SK-N-SH treated with all-trans-retinoic acid at 6 μM for 48 hours (cell line): Measurements from ENCODE around the gene CLPTM1L.

Experiments
- ATAC-seq: fragments of 200-7000 bp; cut with Tn5 transposase; 3 replicates; pipeline ENCODE4 v1.9.1; 2020; ENCODE audit warnings: mild to moderate bottlenecking, moderate library complexity
- ARNTL ChIP-seq: fragments of 450-650 bp; formaldehyde crosslinking; IDR thresholded peaks from 2 replicates; pipeline ENCODE4 v1.5.0; 2020; ENCODE audit warnings: low read depth, mild to moderate bottlenecking, moderate library complexity, borderline replicate concordance
- BACH2 ChIP-seq: fragments of 250-450 bp; sonication (Bioruptor Pico); IDR thresholded peaks from 2 replicates; pipeline ENCODE4 v1.9.0; 2021; ENCODE audit warnings: mild to moderate bottlenecking, borderline replicate concordance
- CREB5 ChIP-seq: fragments of 250-450 bp; sonication (Bioruptor Pico); IDR thresholded peaks from 2 replicates; pipeline ENCODE4 v1.5.1; 2020; ENCODE audit warnings: low read depth, mild to moderate bottlenecking, moderate library complexity
- CSDC2 ChIP-seq: fragments of 250-450 bp; sonication (Bioruptor Pico); IDR thresholded peaks from 2 replicates; pipeline ENCODE4 v1.5.0; 2020; ENCODE audit warnings: mild to moderate bottlenecking, moderate library complexity
- ESRRG ChIP-seq: fragments of 250-450 bp; sonication (Bioruptor Pico); IDR thresholded peaks from 2 replicates; pipeline ENCODE4 v1.6.1; 2021; ENCODE audit warnings: mild to moderate bottlenecking
- GLIS3 ChIP-seq: fragments of 250-450 bp; sonication (Bioruptor Pico); IDR thresholded peaks from 2 replicates; pipeline ENCODE4 v1.5.0; 2020; ENCODE audit warnings: mild to moderate bottlenecking, moderate library complexity
- ISL1 ChIP-seq: fragments of 250-450 bp; sonication (Bioruptor Pico); IDR thresholded peaks from 2 replicates; pipeline ENCODE4 v2.1.2; 2022; ENCODE audit warnings: mild to moderate bottlenecking, moderate library complexity
- PATZ1 ChIP-seq: fragments of 250-450 bp; sonication (Bioruptor Pico); IDR thresholded peaks from 2 replicates; pipeline ENCODE4 v1.8.0; 2020; ENCODE audit warnings: mild to moderate bottlenecking, moderate library complexity, borderline replicate concordance
- POU6F1 ChIP-seq: fragments of 250-450 bp; sonication (Bioruptor Pico); IDR thresholded peaks from 2 replicates; pipeline ENCODE4 v1.8.0; 2021; ENCODE audit warnings: low read depth, mild to moderate bottlenecking, moderate library complexity, borderline replicate concordance
- PPARA ChIP-seq: fragments of 250-450 bp; sonication (Bioruptor Pico); IDR thresholded peaks from 2 replicates; pipeline ENCODE4 v1.5.0; 2020; ENCODE audit warnings: mild to moderate bottlenecking, borderline replicate concordance
- RARB ChIP-seq: fragments of 250-450 bp; sonication (Bioruptor Pico); IDR thresholded peaks from 2 replicates; pipeline ENCODE4 v1.8.0; 2021; ENCODE audit warnings: mild to moderate bottlenecking, moderate library complexity
- SNAI2 ChIP-seq: fragments of 250-450 bp; sonication (Bioruptor Pico); IDR thresholded peaks from 2 replicates; pipeline ENCODE4 v1.5.0; 2020; ENCODE audit warnings: mild to moderate bottlenecking, moderate library complexity
- TCF4 ChIP-seq: fragments of 250-450 bp; sonication (Bioruptor Pico); IDR thresholded peaks from 2 replicates; pipeline ENCODE4 v1.8.0; 2021; ENCODE audit warnings: mild to moderate bottlenecking, moderate library complexity, borderline replicate concordance
- TOX ChIP-seq: fragments of 250-450 bp; sonication (Bioruptor Pico); IDR thresholded peaks from 2 replicates; pipeline ENCODE4 v1.8.0; 2021; ENCODE audit warnings: mild to moderate bottlenecking, moderate library complexity, borderline replicate concordance
- ZC3H10 ChIP-seq: fragments of 250-450 bp; sonication (Bioruptor Pico); IDR thresholded peaks from 2 replicates; pipeline ENCODE4 v1.5.1; 2021; ENCODE audit warnings: mild to moderate bottlenecking, moderate library complexity
- ZFP3 ChIP-seq: fragments of 250-450 bp; sonication (Bioruptor Pico); IDR thresholded peaks from 2 replicates; pipeline ENCODE4 v1.5.0; 2020; ENCODE audit warnings: mild to moderate bottlenecking, moderate library complexity
- ZNF70 ChIP-seq: fragments of 450-650 bp; formaldehyde crosslinking; IDR thresholded peaks from 2 replicates; pipeline ENCODE4 v1.5.0; 2020; ENCODE audit warnings: mild to moderate bottlenecking, moderate library complexity
- ZNF8 ChIP-seq: fragments of 450-650 bp; formaldehyde crosslinking; IDR thresholded peaks from 2 replicates; pipeline ENCODE4 v1.5.0; 2020; ENCODE audit warnings: mild to moderate bottlenecking, moderate library complexity
- TF ChIP-seq, protein P1 (sequence below): fragments of 250-450 bp; sonication (Bioruptor Pico); IDR thresholded peaks from 2 replicates; pipeline ENCODE4 v1.5.0; 2020; ENCODE audit warnings: mild to moderate bottlenecking, moderate library complexity
- TF ChIP-seq, protein P2 (sequence below): fragments of 250-450 bp; sonication (Bioruptor Pico); IDR thresholded peaks from 2 replicates; pipeline ENCODE4 v1.5.1; 2021; ENCODE audit warnings: mild to moderate bottlenecking, moderate library complexity

The CLPTM1L gene

GRCh38 chr5:1386274-1386717 is 41.4 kb upstream of the CLPTM1L start:
- TF ChIP-seq PPARA (no peak), ARNTL (CRISPR knock-in tag) (no peak), SNAI2 (CRISPR knock-in tag) (no peak), TCF4 (CRISPR knock-in tag) (no peak), POU6F1 (CRISPR knock-in tag) (no peak), RARB (CRISPR knock-in tag) (no peak), ISL1 (no peak), ZNF70 (CRISPR knock-in tag) (no peak), ZC3H10 (CRISPR knock-in tag) (no peak)
- TF ChIP-seq, protein P1, sequence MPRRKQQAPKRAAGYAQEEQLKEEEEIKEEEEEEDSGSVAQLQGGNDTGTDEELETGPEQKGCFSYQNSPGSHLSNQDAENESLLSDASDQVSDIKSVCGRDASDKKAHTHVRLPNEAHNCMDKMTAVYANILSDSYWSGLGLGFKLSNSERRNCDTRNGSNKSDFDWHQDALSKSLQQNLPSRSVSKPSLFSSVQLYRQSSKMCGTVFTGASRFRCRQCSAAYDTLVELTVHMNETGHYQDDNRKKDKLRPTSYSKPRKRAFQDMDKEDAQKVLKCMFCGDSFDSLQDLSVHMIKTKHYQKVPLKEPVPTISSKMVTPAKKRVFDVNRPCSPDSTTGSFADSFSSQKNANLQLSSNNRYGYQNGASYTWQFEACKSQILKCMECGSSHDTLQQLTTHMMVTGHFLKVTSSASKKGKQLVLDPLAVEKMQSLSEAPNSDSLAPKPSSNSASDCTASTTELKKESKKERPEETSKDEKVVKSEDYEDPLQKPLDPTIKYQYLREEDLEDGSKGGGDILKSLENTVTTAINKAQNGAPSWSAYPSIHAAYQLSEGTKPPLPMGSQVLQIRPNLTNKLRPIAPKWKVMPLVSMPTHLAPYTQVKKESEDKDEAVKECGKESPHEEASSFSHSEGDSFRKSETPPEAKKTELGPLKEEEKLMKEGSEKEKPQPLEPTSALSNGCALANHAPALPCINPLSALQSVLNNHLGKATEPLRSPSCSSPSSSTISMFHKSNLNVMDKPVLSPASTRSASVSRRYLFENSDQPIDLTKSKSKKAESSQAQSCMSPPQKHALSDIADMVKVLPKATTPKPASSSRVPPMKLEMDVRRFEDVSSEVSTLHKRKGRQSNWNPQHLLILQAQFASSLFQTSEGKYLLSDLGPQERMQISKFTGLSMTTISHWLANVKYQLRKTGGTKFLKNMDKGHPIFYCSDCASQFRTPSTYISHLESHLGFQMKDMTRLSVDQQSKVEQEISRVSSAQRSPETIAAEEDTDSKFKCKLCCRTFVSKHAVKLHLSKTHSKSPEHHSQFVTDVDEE (CRISPR knock-in tag) = no peak
- TF ChIP-seq, protein P2, sequence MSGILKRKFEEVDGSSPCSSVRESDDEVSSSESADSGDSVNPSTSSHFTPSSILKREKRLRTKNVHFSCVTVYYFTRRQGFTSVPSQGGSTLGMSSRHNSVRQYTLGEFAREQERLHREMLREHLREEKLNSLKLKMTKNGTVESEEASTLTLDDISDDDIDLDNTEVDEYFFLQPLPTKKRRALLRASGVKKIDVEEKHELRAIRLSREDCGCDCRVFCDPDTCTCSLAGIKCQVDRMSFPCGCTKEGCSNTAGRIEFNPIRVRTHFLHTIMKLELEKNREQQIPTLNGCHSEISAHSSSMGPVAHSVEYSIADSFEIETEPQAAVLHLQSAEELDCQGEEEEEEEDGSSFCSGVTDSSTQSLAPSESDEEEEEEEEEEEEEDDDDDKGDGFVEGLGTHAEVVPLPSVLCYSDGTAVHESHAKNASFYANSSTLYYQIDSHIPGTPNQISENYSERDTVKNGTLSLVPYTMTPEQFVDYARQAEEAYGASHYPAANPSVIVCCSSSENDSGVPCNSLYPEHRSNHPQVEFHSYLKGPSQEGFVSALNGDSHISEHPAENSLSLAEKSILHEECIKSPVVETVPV (CRISPR knock-in tag) = no peak
- peak; percentile 47 for ATAC-seq

DNA sequence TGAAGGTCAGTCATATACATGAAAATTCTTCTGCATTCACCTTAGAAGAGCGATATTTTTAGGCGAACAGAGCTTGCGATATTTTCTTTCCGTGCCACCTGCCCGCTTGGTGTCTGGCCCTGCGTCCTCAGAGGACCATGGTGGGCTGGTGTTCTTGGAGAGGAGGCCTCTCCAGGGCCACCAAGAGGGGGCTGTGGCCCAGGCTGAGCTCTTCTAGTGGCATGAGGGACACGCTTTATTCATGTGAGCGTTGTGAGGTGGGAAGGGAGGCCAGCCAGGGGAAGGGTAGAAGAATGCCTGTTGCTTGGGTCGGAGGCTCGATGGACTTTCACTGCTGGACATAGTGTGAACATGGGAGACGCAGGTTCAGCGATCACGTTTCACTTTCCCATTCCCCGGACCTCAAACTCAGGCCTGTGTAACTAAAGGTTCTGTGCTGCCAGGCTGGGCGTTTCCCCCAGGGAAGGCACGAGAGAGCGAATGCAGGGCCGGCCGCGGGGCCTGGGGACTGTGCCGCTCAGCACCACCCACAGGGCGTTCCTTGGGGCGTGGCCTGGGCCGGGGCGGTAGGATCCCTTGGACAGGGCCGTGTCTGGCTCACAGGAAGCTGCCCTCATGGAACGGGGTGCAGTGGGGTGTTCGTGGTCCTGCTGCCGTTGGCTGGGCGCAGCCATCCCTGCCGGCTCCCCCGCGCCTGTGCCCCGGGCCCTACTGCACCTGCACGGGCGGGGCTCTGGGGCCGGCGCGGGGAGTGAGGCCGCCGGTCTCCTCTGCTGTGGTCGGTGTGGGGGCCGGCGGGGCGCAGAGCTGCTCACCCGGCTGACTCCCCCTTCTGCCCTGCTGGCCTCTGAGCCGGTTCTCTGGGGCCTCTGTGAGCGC is 40.7 kb upstream of the CLPTM1L start:
- ATAC-seq = peak; percentile 96

GRCh38 chr5:1384521-1384920 is 39.6 kb upstream of the CLPTM1L start:
- TF ChIP-seq GLIS3 (CRISPR knock-in tag) (no peak), TOX (no peak), ZNF8 (CRISPR knock-in tag) (no peak), PATZ1 (CRISPR knock-in tag) (no peak), ESRRG (no peak), SNAI2 (CRISPR knock-in tag) (no peak), TCF4 (CRISPR knock-in tag) (no peak), CSDC2 (no peak), ZFP3 (no peak), BACH2 (CRISPR knock-in tag) (no peak), ISL1 (no peak)
- TF ChIP-seq, protein P1 (CRISPR knock-in tag) = no peak
- no peak for ATAC-seq

More for the DNA sequence above, 40.7 kb upstream of the CLPTM1L start:
- TF ChIP-seq RARB (CRISPR knock-in tag) = no peak
- TF ChIP-seq CREB5 (CRISPR knock-in tag) = no peak
- TF ChIP-seq ZNF8 (CRISPR knock-in tag) = no peak
- TF ChIP-seq TOX = no peak
- no peak for TF ChIP-seq PPARA
- TF ChIP-seq CSDC2 = no peak
- no peak for TF ChIP-seq ZNF70 (CRISPR knock-in tag)
- no peak for TF ChIP-seq TCF4 (CRISPR knock-in tag)
- TF ChIP-seq, all 23 proteins: peak for 0
